ENCODE data around the gene SNAPC2.
"Not testable (repeated sequence)": the region's sequence is repeated elsewhere in the genome, so short reads cannot be mapped to it uniquely, and the experiment has no call there.

The SNAPC2 gene

DNA sequence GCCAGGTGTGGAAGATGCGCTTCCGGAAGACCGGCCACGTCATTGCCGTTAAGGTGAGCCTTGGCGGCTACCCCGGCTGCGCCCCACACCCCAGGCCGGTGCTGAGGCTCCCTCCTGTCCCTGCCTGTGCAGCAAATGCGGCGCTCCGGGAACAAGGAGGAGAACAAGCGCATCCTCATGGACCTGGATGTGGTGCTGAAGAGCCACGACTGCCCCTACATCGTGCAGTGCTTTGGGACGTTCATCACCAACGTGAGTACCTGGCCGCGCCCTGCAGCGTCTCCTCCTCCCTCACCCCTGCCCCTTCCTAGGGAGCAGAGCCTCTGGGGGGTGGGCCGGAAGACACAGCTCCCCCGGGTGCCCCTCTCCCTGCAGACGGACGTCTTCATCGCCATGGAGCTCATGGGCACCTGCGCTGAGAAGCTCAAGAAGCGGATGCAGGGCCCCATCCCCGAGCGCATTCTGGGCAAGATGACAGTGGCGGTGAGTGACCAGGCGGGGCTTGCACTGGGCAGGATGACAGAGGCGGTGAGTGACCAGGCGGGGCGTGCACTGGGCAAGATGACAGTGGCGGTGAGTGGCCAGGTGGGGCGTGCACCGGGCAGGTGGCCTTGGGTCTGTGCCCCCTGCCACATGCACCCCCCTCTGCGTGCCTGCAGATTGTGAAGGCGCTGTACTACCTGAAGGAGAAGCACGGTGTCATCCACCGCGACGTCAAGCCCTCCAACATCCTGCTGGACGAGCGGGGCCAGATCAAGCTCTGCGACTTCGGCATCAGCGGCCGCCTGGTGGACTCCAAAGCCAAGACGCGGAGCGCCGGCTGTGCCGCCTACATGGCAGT is 9.6 kb upstream of the SNAPC2 start:
- FAIRE-seq: no peak

DNA sequence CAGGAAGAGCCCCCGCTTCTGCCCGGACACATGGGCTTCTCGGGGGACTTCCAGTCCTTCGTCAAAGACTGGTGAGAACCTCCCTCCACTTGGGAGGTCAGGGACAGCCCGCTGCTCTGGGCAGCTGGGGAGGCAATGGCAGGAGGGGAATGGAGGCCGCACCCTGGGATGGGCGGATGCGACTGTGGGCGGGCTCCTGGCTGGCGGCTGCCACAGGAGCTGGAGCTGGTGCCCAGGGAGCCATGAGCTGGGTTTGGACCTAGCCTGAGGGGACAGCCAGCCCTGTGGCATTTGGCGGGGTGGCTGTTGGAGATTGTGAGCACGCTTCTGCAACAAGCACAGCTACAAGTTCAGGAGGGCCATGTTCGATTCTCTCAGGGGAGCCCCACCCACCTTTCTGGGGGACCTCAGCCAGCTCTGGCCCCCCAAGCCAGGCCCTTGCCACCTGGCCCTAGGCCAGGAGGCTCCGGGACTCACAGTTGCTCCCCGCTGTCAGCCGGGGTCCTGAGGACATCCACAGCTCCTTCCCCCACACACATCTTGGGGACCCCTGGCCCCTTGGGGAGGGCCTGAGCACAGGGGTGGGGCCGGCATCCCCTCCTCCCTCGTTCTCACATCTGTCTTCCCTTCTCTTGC is 8.5 kb upstream of the SNAPC2 start:
- no peak for FAIRE-seq

GRCh38 chr19:7912144-7912696 is 7.9 kb upstream of the SNAPC2 start:
- no peak for FAIRE-seq

- no peak for FAIRE-seq
Measured at GRCh38 chr19:7912697-7913564, 7.2 kb upstream of the SNAPC2 start.

GRCh38 chr19:7913652-7914051 is 6.5 kb upstream of the SNAPC2 start:
- no peak for FAIRE-seq

- FAIRE-seq: no peak
Measured at GRCh38 chr19:7914099-7914498, 6.0 kb upstream of the SNAPC2 start.

DNA sequence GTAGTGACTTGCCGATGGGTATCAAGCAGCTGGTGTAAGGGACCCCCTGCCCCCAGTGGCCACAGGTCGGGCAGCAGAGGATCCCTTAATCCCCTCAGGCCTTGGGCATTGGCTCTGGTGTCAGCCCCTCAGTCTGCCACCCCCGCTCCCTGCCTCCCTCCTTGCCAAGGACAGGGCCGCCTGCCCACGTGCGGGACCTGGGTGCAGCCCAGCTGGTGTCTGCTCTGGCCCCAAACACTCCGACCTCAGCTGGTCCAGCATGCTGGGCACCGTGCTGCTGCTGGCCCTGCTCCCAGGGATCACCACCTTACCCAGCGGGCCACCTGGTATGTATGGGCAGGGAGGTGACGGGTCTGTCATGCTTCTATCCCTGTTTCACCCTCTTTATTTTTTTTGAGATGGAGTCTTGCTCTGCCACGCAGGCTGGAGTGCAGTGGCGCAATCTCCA is 5.5 kb upstream of the SNAPC2 start, which contains the start of gene TGFBR3L:
Gene TGFBR3L (plus strand): TSS at position 233 of the 448 bp plus-strand sequence.
- no peak for FAIRE-seq

GRCh38 chr19:7915250-7916102 is 4.7 kb upstream of the SNAPC2 start:
- FAIRE-seq: no peak

GRCh38 chr19:7916103-7916954 is 3.8 kb upstream of the SNAPC2 start:
- FAIRE-seq: no peak

DNA sequence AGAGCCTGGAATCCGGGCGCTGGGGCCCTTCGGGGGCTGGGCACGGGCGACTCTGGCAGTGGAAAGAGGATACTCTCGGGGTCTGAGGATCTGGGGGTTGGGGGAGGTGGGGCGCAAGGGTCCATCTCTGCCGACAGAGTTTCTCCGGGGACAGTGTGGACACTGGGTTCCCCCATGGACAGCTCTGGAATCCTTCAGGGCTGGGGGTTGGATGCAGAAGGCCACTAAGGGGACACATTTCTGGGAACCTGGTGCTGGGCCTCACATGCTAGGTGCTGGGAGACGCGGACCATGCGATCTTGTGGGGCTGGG is 3.2 kb upstream of the SNAPC2 start:
- no peak for FAIRE-seq

DNA sequence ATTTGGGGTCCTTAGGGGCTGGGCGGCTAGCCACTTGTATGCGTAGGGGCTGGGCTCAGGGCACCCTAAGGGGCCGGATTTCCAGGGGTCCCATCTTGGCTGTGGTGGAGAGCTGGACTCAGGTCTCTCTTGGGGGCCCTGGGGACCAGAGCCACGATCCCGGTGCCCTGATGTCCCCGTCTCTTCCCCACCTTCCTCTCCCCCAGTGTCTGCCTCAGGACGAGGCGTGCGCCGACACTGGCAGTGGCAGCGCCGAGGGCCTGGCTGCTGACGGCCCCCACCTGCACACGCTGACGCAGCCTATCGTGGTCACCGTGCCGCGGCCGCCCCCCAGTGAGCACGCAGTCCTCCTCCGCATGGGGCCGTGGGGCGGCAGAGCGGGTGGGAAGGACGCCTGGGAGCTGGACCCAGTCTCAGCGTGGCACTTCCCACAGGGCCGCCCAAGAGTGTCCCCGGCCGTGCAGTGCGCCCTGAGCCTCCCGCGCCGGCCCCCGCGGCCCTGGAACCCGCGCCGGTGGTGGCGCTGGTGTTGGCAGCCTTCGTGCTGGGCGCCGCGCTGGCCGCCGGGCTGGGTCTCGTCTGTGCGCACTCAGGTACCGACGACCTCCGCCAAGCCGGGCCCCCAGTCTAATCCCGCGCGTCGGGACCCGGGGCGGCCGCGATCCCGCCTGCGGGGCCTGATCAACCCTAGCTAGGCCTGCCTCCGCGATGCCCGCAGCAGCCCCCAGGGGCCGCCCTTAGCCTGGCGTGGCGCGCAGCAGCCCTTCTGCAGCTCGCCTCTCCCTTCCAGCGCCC is 2.7 kb upstream of the SNAPC2 start:
- FAIRE-seq: no peak

DNA sequence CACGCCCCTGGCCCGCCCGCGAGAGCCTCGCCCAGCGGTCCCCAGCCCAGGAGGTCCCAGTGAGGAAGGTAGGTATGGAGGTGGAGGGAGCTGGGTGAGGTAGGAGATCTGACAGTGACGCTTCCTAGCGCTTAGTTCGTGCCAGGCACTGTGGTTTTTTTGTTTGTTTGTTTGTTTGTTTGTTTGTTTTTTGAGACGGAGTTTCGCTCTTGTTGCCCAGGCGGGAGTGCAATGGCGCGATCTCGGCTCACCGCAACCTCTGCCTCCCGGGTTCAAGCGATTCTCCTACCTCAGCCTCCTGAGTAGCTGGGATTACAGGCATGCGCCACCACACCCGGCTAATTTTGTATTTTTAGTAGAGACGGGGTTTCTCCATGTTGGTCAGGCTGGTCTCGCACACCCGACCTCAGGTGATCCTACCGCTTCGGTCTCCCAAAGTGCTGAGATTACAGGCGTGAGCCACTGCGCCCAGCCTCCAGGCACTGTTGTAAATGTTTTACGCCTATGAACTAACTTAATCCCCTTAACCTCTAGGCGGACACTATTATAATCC is 2.0 kb upstream of the SNAPC2 start:
- not testable (repeated sequence) for FAIRE-seq

- FAIRE-seq: no peak
Measured at GRCh38 chr19:7918615-7919421, 1.3 kb upstream of the SNAPC2 start.

- no peak for FAIRE-seq
Measured at GRCh38 chr19:7920519-7921301, 572 bp downstream of the SNAPC2 start.

DNA sequence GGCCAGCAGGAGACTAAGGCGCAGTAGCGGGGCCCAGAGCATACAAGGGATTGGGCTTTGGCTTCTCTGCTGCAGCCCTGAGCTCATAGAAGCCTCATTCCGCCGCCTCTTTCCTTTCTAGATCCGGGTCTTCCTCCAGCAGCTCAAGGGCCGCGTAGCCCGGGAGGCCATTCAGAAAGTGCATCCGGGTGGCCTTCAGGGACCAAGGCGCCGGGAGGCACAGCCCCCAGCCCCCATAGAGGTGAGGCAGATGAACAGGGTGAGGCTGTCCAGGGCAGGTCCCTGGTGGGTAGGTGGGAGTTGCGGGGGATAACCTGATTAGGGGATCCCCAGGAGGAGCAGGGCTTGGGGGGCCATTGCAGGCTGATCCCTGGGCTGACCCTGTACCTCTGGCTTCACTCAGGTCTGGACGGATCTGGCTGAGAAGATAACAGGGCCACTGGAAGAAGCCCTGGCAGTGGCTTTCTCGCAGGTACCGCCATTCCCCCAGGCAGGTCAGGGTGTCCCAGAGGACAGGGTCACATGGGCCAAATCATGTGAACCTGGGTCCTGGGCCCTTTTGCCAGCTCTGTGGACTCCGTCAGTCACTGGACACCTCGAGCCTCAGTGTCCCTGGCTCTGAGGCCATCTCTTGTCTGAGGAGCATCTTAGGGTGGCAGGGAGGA is 1.3 kb downstream of the SNAPC2 start:
- FAIRE-seq: no peak

- no peak for FAIRE-seq
Measured at GRCh38 chr19:7921967-7922835, 2.1 kb downstream of the SNAPC2 start.

- FAIRE-seq: no peak
Measured at GRCh38 chr19:7922836-7923195, 2.7 kb downstream of the SNAPC2 start.

Measured in islet of Langerhans (tissue), 1 donor.